ENCODE data around the gene NFX1.
"Not testable (repeated sequence)": the region's sequence is repeated elsewhere in the genome, so short reads cannot be mapped to it uniquely, and the experiment has no call there.

Gene NFX1

GRCh38 chr9:33366979-33367480, 76.7 kb downstream of the NFX1 start:
- DNase-seq = no peak

GRCh38 chr9:33372900-33373299, 82.6 kb downstream of the NFX1 start:
- DNase-seq = no peak

- DNase-seq = no peak
These were observed 83.9 kb downstream of the NFX1 start for GRCh38 chr9:33374190-33374589.

GRCh38 chr9:33374634-33375237, 84.4 kb downstream of the NFX1 start:
- DNase-seq = peak; percentile 88

GRCh38 chr9:33375238-33375840, 85.0 kb downstream of the NFX1 start:
- DNase-seq = peak; percentile 70

GRCh38 chr9:33375841-33376321, 85.6 kb downstream of the NFX1 start:
- DNase-seq = peak; percentile 53

GRCh38 chr9:33377089-33377715, 86.9 kb downstream of the NFX1 start:
- no peak for DNase-seq

- no peak for DNase-seq
These were observed 87.9 kb downstream of the NFX1 start for GRCh38 chr9:33378121-33378795.

- DNase-seq = no peak
These were observed 89.5 kb downstream of the NFX1 start for GRCh38 chr9:33379666-33380389.

- no peak for DNase-seq
These were observed 90.2 kb downstream of the NFX1 start for GRCh38 chr9:33380390-33381094.

- no peak for DNase-seq
These were observed 91.0 kb downstream of the NFX1 start for GRCh38 chr9:33381231-33381791.

GRCh38 chr9:33382397-33382796, 92.1 kb downstream of the NFX1 start:
- not testable (repeated sequence) for DNase-seq

- not testable (repeated sequence) for DNase-seq
These were observed 93.1 kb downstream of the NFX1 start for GRCh38 chr9:33383396-33383795.

- not testable (repeated sequence) for DNase-seq
These were observed 95.2 kb downstream of the NFX1 start for GRCh38 chr9:33385536-33385935.

GRCh38 chr9:33385979-33386640, 95.8 kb downstream of the NFX1 start:
- DNase-seq = not testable (repeated sequence)

- DNase-seq = not testable (repeated sequence)
These were observed 96.3 kb downstream of the NFX1 start for GRCh38 chr9:33386641-33386996.

GRCh38 chr9:33386998-33387397, 96.7 kb downstream of the NFX1 start:
- not testable (repeated sequence) for DNase-seq

- DNase-seq = peak; percentile 13
These were observed 98.0 kb downstream of the NFX1 start for GRCh38 chr9:33388110-33388994.

- peak; percentile 65 for DNase-seq
These were observed 100.9 kb downstream of the NFX1 start for GRCh38 chr9:33391111-33391771.

GRCh38 chr9:33392591-33393021, 102.3 kb downstream of the NFX1 start:
- DNase-seq = peak; percentile 64
